Adipocyte (in vitro differentiated cells): Measurements from ENCODE around the gene POP4.

Source experiments
- DNase-seq: peaks from one replicate; pipeline ENCODE4 v3.0.0-alpha.2; 2015; ENCODE audit warnings: low read depth
- H3K27me3 ChIP-seq: replicated peaks from 2 replicates; pipeline ENCODE4 v1.7.0; 2013; ENCODE audit warnings: mild to moderate bottlenecking, low read length, moderate library complexity; ENCODE audit not compliant: control insufficient read depth, insufficient read depth
- H3K36me3 ChIP-seq: 2 replicates; pipeline ENCODE4 v1.7.0; 2013; ENCODE audit warnings: low read length, mild to moderate bottlenecking, moderate library complexity; ENCODE audit not compliant: control insufficient read depth, insufficient read depth, severe bottlenecking
- H3K4me1 ChIP-seq: 2 replicates; pipeline ENCODE4 v1.7.0; 2013; ENCODE audit warnings: mild to moderate bottlenecking, low read length, moderate library complexity; ENCODE audit not compliant: control insufficient read depth, insufficient read depth
- H3K4me3 ChIP-seq: 2 replicates; pipeline ENCODE4 v1.7.0; 2013; ENCODE audit warnings: mild to moderate bottlenecking, low read length, moderate library complexity
- H3K9ac ChIP-seq: 2 replicates; pipeline ENCODE4 v1.7.0; 2013; ENCODE audit warnings: mild to moderate bottlenecking, low read length, moderate library complexity
- H3K9me3 ChIP-seq: 2 replicates; pipeline ENCODE4 v1.7.0; 2013; ENCODE audit warnings: mild to moderate bottlenecking, low read length, moderate library complexity; ENCODE audit not compliant: control insufficient read depth

Gene POP4

GRCh38 chr19:29579308-29579910 is 26.7 kb upstream of the POP4 start:
- Histone ChIP-seq H3K4me1 (no peaks in the 10 kb centered on the region), H3K4me3 (no peak overlapping the region), H3K36me3 (no peaks in the 10 kb centered on the region), H3K9me3 (no peaks in the 10 kb centered on the region), H3K27me3 (peaks cover 35% of the 10 kb centered on the region), H3K9ac (no peak overlapping the region)
- DNase-seq = no peak

DNA sequence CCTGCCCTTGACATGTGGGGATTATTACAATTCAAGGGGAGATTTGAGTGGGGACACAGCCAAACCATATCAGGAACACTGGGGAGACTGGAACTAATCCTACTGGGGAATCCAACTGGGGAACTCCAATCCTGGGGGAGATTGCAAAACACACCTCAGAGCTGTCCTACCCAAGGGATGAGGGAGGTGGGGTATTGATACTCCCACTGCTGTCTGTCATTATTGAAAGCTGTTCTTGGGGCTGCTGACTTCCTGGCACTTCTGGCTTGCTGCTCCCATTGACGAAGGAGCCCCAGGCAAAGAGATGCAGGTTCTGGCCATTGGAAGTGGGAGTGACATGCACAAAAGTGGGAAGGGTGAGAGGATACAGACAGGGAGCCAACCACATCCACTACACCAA is 24.7 kb upstream of the POP4 start:
- Histone ChIP-seq H3K27me3 (peaks cover 19% of the 10 kb centered on the region), H3K9me3 (no peaks in the 10 kb centered on the region), H3K36me3 (no peaks in the 10 kb centered on the region), H3K4me3 (no peak overlapping the region), H3K9ac (no peak overlapping the region), H3K4me1 (no peaks in the 10 kb centered on the region)
- no peak for DNase-seq

- H3K9me3 ChIP-seq = no peaks in the 10 kb centered on the region
- H3K36me3 ChIP-seq = no peaks in the 10 kb centered on the region
- H3K9ac ChIP-seq = no peak overlapping the region
- peak; percentile 3 for DNase-seq
- no peak overlapping the region for H3K4me3 ChIP-seq
- no peaks in the 10 kb centered on the region for H3K4me1 ChIP-seq
- peaks cover 19% of the 10 kb centered on the region for H3K27me3 ChIP-seq
These were observed 22.7 kb upstream of the POP4 start for GRCh38 chr19:29583196-29583999.

DNA sequence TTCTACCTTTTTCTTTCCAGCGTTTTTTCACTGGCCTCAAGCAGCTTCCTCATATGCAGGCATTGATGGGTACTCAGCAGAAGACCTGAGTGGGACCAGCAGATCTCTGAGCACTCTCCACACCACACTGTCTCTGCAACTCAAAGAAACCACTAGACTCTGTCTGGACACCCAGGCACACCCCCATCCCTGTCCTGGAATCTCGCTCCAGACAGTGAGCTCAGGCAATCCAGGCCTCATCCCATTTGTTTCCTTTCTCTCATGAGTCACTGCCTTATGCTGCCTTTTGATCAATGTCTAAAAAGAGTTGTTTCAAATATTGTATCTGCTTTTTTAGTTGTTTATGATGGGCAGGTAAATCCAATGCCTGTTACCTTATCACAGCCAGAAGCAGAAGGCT is 19.7 kb upstream of the POP4 start:
- Histone ChIP-seq H3K4me3 (no peak overlapping the region), H3K27me3 (peaks cover 21% of the 10 kb centered on the region), H3K36me3 (no peaks in the 10 kb centered on the region), H3K4me1 (no peaks in the 10 kb centered on the region), H3K9me3 (no peaks in the 10 kb centered on the region), H3K9ac (no peak overlapping the region)
- DNase-seq = no peak

DNA sequence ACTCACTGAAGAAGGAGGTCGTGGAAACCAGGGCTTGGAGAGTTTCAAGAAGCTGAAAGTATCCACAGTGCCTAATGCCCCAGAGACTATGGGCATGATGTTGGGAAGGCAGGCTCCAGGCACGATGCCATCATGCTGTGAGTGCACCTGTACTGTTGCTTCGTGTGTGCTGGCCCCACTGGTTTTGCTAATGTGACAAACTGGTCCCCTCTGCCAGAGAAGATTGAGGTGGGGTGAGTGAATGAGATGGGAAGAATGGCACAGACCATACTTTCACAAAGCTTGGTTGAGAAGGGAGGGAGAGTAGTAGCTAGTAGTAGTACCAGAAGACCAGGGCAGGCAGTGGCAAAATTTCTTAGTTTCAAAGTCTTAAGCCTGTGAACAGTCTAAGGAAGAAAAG is 19.0 kb upstream of the POP4 start:
- DNase-seq = no peak
- H3K9me3 ChIP-seq = no peaks in the 10 kb centered on the region
- H3K4me1 ChIP-seq = no peaks in the 10 kb centered on the region
- H3K36me3 ChIP-seq = no peaks in the 10 kb centered on the region
- no peak overlapping the region for H3K4me3 ChIP-seq
- H3K27me3 ChIP-seq = peaks cover 24% of the 10 kb centered on the region
- H3K9ac ChIP-seq = no peak overlapping the region

DNA sequence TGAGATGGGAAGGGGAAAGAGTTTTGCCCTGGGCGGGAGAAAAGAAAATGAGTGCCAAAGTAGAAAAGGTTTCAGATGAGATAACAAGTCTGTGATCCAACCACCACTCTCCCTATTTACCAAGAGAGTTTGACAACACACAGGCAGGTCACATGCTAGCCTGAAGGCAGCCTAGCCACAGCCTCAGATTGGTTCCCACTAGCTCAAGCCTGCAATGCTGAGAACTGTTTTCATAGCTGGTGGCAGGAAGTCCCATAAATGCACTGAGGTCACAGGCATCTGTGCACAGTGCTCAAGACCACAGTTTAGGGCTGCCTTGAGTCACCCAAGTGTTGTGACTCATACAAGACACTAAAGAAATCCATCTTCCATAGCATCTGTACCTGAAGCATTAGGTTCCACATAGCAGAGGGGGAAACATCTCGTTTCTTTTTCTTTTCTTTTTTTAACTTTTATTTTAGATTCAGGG is 18.5 kb upstream of the POP4 start:
- no peak overlapping the region for H3K9ac ChIP-seq
- H3K27me3 ChIP-seq = peaks cover 28% of the 10 kb centered on the region
- no peaks in the 10 kb centered on the region for H3K36me3 ChIP-seq
- H3K9me3 ChIP-seq = no peaks in the 10 kb centered on the region
- no peaks in the 10 kb centered on the region for H3K4me1 ChIP-seq
- H3K4me3 ChIP-seq = no peak overlapping the region
- DNase-seq = no peak

DNA sequence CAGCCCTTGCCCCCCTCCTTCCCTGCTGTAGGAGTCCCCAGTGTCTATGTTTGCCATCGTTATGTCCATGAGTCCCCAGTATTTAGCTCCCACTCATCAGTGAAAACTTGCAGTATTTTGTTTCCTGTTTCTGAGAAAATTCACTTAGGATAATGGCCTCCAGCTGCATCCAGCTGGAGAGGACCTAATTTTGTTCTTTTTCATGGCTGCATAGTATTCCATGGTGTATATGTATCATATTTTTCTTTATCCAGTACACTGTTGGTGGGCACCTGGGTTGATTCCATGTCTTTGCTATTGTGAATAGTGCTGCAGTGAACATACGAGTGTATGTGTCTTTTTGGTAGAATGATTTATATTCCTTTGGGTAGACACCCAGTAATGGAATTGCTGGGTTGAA is 18.0 kb upstream of the POP4 start:
- no peak overlapping the region for H3K9ac ChIP-seq
- H3K36me3 ChIP-seq = no peaks in the 10 kb centered on the region
- no peak overlapping the region for H3K4me3 ChIP-seq
- H3K9me3 ChIP-seq = no peaks in the 10 kb centered on the region
- peaks cover 28% of the 10 kb centered on the region for H3K27me3 ChIP-seq
- no peak for DNase-seq
- no peaks in the 10 kb centered on the region for H3K4me1 ChIP-seq

DNA sequence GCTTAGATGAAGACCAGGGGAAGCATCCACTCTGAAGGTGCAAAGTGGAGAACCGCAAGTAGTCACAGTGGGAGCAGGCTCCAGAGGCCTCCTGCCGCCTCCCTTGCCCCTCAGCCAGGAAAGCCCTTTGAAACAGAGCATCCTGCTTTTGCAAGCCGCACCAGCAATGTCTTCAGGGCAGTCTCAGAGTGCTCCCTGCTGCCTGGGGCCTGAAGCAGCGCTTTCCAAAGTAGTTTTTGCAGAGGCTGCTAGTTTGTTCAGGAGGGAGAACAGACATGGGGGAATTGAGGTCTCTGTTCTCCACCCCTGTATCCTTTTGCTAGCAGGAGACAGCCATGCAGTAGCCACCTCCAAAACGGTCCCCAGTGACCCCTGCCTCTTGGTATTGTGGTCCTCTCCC is 15.8 kb upstream of the POP4 start:
- H3K36me3 ChIP-seq = no peaks in the 10 kb centered on the region
- no peaks in the 10 kb centered on the region for H3K4me1 ChIP-seq
- no peak overlapping the region for H3K9ac ChIP-seq
- H3K27me3 ChIP-seq = peaks cover 39% of the 10 kb centered on the region
- H3K9me3 ChIP-seq = no peaks in the 10 kb centered on the region
- no peak for DNase-seq
- H3K4me3 ChIP-seq = no peak overlapping the region

DNA sequence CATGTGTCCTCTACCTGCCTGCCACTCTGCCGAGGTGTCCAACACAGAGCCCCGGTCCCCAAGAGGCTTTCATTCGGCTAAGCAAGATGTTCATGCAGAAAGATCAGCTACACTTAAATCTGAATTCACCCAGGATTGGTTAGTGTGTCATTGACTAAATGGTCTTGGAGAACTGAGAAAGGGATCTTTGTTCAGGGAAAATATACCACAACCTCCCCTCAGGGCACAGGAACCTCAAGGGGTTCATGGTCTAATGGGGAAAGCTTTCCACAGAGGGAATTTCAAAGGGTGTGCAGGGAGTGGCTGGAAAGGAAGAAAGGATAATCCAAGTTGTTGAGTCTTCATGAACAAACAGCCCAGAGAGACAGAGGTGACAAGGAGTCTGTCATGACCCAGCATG is 14.4 kb upstream of the POP4 start:
- Histone ChIP-seq H3K27me3 (peaks cover 46% of the 10 kb centered on the region), H3K9ac (no peak overlapping the region), H3K36me3 (no peaks in the 10 kb centered on the region), H3K4me3 (no peak overlapping the region), H3K4me1 (no peaks in the 10 kb centered on the region), H3K9me3 (no peaks in the 10 kb centered on the region)
- no peak for DNase-seq

DNA sequence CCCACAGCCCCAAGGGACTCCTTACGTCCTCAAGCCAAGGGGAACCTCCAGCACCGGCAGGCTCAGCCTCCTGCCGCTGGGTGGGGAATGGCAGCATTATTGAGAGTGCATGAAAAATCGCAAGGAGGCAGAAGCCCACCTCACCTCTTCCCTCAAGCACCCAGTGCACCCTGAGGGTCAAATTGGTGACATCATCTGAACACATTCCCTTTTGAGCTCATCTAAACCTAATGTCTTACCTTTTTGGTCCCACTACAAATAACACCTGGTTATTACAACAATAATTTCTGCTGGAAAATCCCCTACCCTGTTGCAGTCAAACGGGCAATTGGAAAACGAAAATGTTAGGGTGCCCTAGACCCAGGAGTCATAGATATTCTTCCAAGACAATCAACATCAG is 12.2 kb upstream of the POP4 start:
- DNase-seq = no peak
- Histone ChIP-seq H3K4me3 (no peak overlapping the region), H3K36me3 (no peaks in the 10 kb centered on the region), H3K27me3 (peaks cover 53% of the 10 kb centered on the region), H3K9me3 (no peaks in the 10 kb centered on the region), H3K9ac (no peak overlapping the region), H3K4me1 (no peaks in the 10 kb centered on the region)

- no peak overlapping the region for H3K9ac ChIP-seq
- H3K4me1 ChIP-seq = no peaks in the 10 kb centered on the region
- H3K9me3 ChIP-seq = no peaks in the 10 kb centered on the region
- H3K36me3 ChIP-seq = no peaks in the 10 kb centered on the region
- DNase-seq = no peak
- no peak overlapping the region for H3K4me3 ChIP-seq
- peaks cover 59% of the 10 kb centered on the region for H3K27me3 ChIP-seq
These were observed 9.9 kb upstream of the POP4 start for GRCh38 chr19:29596080-29596727.
